MV-4-11 (cell line): ENCODE measurements around the gene DCAF8.
A peak's percentile ranks its signal among the peaks of the same experiment; 100 is the strongest.

Experiments used
- DNase-seq: peaks from one replicate; lab custom pipeline; 2025; lab: John Stamatoyannopoulos, UW

The DCAF8 gene

DNA sequence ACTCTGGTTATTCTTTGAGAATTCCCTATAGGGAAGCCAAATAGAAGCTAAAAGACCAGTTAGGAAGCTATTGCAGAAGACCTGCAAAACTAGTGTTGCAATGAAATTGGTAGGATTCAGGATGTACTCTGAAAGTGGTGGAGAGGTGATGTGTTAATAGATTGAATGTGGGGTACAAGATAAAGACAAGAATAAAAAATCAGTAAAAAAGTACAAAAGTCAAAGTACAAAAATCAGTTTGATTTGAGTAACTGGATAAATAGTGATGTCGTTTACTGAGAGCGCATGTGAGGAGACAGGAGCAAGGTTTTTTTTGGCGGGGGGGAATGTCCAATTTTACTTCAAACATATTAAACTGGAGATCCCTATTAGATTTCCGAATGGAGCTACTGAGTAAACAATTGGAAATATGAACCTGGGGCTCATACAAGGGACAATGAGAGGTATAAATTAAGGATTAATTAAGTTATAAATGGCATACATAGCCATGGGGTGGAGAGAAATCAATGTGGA, 2.5 kb upstream of the DCAF8 start:
- no peak for DNase-seq

GRCh38 chr1:160261556-160261892, 825 bp downstream of the DCAF8 start:
- DNase-seq: peak; percentile 27

DNA sequence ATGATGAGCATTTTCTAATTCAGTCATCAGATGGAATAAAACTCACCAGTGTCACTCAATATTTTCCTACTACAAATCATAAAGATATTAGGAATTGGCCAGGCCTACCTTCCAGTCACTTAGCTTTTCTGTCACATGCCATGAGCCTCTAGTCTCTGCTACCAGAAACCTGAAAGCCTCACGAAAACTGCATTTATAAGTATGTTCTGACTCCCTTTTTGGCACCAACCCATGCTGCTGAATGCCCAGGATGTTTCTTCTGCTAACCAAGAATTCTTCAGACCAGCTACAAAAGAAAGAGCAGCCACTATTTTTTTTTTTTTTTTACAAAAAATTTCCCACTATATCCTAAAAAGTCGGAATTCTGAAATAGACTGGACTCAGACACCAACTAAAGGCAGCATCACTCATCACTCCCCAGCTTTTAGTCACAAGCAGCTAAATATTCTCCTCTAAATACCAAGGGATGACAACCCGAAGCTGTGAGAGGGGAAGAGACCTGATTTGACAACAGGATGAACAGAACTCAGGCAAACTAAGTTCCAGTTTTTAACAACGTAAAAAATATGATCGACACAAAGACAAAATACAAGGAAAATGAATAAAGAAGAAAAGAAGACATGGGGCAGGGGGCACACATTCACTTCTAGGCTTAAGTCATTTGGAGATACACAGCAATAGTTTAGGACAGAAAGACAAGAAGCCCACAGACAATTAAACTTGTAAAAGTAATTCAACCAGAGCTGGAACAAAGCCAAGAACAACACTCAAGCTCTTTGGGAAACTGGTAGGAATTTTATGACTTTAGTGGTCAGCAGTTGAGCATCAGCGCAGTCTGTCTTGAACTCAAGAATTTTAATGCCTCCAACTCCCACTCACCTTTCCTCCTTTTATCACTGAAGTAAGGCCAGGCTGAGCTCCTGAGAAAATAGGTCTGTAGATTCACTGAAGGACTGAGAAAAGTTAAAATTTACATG, 1.7 kb downstream of the DCAF8 start:
- no peak for DNase-seq

- no peak for DNase-seq
These were observed 4.1 kb downstream of the DCAF8 start for GRCh38 chr1:160258177-160258798.

GRCh38 chr1:160257411-160258015, 4.8 kb downstream of the DCAF8 start:
- DNase-seq: no peak

DNA sequence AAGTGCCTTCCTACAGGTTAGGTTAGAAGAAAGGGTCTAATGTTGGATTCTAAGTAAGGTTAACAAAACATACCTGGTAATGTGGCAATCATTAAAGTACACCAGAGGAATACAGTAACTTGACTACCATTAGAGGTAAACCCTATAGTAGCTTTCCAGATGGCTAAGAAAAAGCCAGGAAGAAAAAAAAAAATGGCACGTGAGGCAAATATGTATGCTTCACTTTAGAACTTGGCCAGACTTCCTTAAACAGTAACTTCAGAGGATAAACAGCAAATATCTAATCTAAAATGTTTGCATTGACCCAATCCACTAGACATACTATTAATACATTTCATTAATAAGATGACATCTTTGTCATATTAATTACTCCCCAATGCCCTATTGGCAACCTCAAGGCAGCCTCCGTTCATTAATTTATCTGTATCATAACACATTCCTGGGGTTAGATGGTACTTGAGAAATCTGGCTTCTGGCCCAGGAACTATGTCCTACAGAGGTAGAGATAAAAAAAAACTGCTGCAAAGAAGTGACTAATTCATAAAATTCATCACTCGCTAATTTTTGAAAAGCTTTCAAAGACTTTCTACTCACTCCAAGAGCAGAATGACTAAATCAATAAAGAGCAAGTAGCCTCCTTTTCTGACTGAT, 5.8 kb downstream of the DCAF8 start:
- DNase-seq: no peak

- DNase-seq: no peak
These were observed 6.5 kb downstream of the DCAF8 start for GRCh38 chr1:160255781-160256300.

- peak; percentile 70 for DNase-seq
These were observed 10.4 kb downstream of the DCAF8 start for GRCh38 chr1:160251687-160252526.

DNA sequence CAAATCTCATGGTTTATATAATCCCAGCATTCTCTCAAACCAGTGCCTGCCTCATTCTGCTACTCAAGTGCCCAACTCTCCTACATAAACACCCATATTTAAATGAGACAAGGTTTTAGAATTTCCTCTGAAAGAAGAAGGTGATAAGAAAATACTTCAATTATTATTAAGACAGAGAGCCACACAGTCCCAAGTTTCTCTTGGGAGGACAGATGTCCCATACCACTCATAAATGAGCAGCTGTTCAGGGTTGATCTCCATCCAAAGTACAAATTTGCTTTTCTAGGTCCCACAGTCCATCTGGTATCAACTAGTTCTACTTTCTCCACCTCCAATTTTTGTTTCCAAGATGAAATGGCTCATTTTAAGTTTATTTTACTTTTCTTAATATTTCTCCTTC, 11.3 kb downstream of the DCAF8 start:
- DNase-seq: no peak

- no peak for DNase-seq
These were observed 15.3 kb downstream of the DCAF8 start for GRCh38 chr1:160247053-160247452.

DNA sequence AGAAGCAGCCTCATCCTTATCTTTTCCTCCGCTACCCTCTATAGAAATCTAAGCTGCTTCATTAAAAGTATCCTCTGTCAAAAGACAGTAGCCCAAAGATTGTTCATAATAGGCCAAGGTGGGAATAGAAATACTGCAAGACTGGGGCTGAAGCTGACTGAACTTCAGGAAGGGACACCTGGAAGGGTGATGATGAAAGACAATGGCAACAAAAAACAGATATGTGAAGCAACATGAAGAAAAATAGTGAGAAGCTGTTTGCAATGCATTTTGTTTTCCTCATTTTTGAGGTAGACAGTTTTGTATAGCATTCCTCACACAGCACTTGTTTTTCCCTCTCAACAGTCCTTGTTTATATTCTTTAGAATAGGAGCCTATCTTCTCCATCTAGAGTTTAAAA, 16.9 kb downstream of the DCAF8 start:
- no peak for DNase-seq

DNA sequence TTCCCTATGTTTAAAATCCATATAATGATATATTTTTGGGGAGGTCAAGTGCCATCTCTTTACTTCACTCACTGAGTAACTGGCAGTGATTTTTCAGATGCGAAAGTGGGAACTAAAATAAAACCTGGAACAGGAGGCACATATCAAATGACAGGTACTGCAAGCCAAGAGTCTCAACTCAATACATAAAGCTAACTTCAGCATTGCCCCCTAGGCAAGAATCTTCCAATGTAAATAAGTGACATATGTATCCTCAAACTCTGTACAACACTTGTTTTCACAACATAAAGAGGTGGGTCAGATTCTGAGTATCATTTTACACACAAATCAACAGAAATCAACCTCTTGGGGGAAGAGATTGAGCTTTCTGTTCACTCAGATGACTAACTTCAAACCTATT, 18.1 kb downstream of the DCAF8 start:
- no peak for DNase-seq

DNA sequence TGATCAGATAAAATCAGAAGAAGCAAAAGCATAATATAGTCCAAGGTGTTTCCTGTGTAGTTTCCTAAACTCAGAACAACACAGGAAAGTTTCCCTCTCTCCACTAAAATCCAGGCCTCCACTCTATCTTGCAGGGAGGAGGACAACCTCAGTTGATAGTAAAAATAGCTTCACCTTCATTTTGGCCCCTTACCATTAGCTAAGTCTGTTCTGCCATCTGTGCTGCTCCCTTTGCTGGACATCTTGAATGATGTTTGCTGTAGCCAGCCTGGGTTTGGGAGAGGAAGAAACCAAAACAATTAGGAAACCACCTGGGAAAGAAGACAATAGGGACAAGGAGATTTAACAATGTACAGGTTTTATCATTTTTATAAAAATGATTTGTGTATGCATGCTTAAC, 18.6 kb downstream of the DCAF8 start:
- no peak for DNase-seq

GRCh38 chr1:160239582-160240299, 22.6 kb downstream of the DCAF8 start:
- DNase-seq: no peak

GRCh38 chr1:160238408-160238807, 23.9 kb downstream of the DCAF8 start:
- DNase-seq: no peak

DNA sequence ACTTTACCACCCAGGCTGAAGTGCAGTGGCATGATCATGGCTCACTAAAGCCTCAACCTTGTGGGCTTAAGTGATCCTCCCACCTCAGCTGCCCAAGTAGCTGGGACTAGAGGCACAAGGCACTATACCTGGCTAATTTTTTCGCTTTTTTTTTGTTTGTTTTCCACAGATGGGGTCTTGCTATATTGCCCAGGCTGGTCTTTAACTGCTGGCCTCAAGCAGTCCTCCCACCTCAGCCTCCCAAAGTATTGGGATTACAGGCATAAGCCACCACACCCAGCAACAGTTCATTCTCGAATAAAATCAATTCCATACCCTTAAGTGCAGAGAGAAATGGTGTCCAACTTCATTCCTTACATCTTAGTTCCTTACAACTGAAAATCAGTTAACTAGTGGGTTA, 24.8 kb downstream of the DCAF8 start:
- DNase-seq: no peak

DNA sequence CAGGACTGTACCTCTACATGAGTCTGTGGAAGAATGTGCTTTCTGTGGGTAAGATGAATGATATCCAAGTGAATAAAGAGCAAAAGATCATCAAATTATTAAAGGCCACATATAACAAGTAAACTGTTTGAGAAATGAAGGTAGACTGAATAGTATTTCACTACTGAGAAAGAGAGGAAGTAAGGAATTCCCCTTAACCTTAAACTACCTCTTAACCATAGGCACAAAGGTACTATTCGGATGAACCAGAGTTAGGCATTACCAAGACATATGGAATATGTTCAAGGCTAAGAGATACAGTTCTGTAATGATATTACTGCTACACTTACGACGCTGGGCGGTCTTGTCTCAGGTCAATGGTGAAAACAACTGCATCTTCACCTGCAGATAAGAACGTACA, 25.5 kb downstream of the DCAF8 start:
- no peak for DNase-seq

GRCh38 chr1:160232911-160233310, 29.4 kb downstream of the DCAF8 start:
- DNase-seq: no peak

- DNase-seq: no peak
These were observed 33.9 kb downstream of the DCAF8 start for GRCh38 chr1:160228431-160228830.

- DNase-seq: no peak
These were observed 34.8 kb downstream of the DCAF8 start for GRCh38 chr1:160227561-160227960.

- DNase-seq: no peak
These were observed 35.3 kb downstream of the DCAF8 start for GRCh38 chr1:160227034-160227433.
